T-helper 1 cell treated with Interleukin-12 subunit alpha and Interleukin-12 subunit beta and Interleukin-4 antibody, amounts not matched to agents 30 μg/mL and 1 μg/mL, for 36 hours (primary cell): ENCODE results near the gene TMEM60.
"Not testable (repeated sequence)": the region's sequence is repeated elsewhere in the genome, so short reads cannot be mapped to it uniquely, and the experiment has no call there.

Experiments used
- H3K27ac Mint-ChIP-seq: one replicate; pipeline ENCODE4 v1.8.0; 2021; ENCODE audit warnings: mild to moderate bottlenecking, mixed read lengths
- H3K27me3 Mint-ChIP-seq: one replicate; pipeline ENCODE4 v1.8.0; 2021; ENCODE audit warnings: low read depth, mixed read lengths
- H3K36me3 Mint-ChIP-seq: one replicate; pipeline ENCODE4 v1.8.0; 2021; ENCODE audit warnings: low read depth, mixed read lengths
- H3K4me1 Mint-ChIP-seq: one replicate; pipeline ENCODE4 v1.8.0; 2021; ENCODE audit warnings: low read depth, mixed read lengths
- H3K4me3 Mint-ChIP-seq: one replicate; pipeline ENCODE4 v1.8.0; 2021; ENCODE audit warnings: mild to moderate bottlenecking, moderate library complexity, mixed read lengths
- H3K9me3 Mint-ChIP-seq: one replicate; pipeline ENCODE4 v1.8.0; 2021; ENCODE audit warnings: mixed read lengths

Gene TMEM60

GRCh38 chr7:77798394-77799077 is at the start of gene TMEM60, which contains the start of gene PHTF2:
Gene TMEM60, minus strand, starts transcription at chr7:77798434. Its CDS starts 4,061 bp downstream, at chr7:77794373.
Gene PHTF2, plus strand, starts transcription at chr7:77798773.
- Mint-ChIP-seq H3K27me3 (no peaks in the 10 kb centered on the region), H3K9me3 (no peaks in the 10 kb centered on the region), H3K27ac (peak within 1 kb of the TSS; percentile 85), H3K36me3 (peaks cover 26% of the 10 kb centered on the region), H3K4me1 (peaks cover 57% of the 10 kb centered on the region), H3K4me3 (peak within 1 kb of the TSS; percentile 91)

- Mint-ChIP-seq H3K36me3 (peaks cover 12% of the 10 kb centered on the region), H3K9me3 (no peaks in the 10 kb centered on the region), H3K4me1 (peaks cover 9% of the 10 kb centered on the region), H3K27ac (no peak overlapping the region), H3K4me3 (no peak overlapping the region), H3K27me3 (no peaks in the 10 kb centered on the region)
Measured at GRCh38 chr7:77846317-77847092, 48.3 kb upstream of the TMEM60 start.

- Mint-ChIP-seq H3K36me3 (peaks cover 8% of the 10 kb centered on the region), H3K27ac (no peak overlapping the region), H3K4me1 (peaks cover 7% of the 10 kb centered on the region), H3K9me3 (no peaks in the 10 kb centered on the region), H3K4me3 (no peak overlapping the region), H3K27me3 (no peaks in the 10 kb centered on the region)
Measured at GRCh38 chr7:77843194-77843593, 45.0 kb upstream of the TMEM60 start.

GRCh38 chr7:77839919-77840318 is 41.7 kb upstream of the TMEM60 start:
- Mint-ChIP-seq H3K27me3 (no peaks in the 10 kb centered on the region), H3K4me3 (no peak overlapping the region), H3K27ac (no peak overlapping the region), H3K36me3 (peaks cover 7% of the 10 kb centered on the region), H3K4me1 (peaks cover 7% of the 10 kb centered on the region), H3K9me3 (no peaks in the 10 kb centered on the region)

GRCh38 chr7:77838929-77839491 is 40.8 kb upstream of the TMEM60 start:
- Mint-ChIP-seq H3K27me3 (no peaks in the 10 kb centered on the region), H3K9me3 (no peaks in the 10 kb centered on the region), H3K4me3 (no peak overlapping the region), H3K36me3 (peaks cover 7% of the 10 kb centered on the region), H3K4me1 (peaks cover 13% of the 10 kb centered on the region), H3K27ac (no peak overlapping the region)

- Mint-ChIP-seq H3K4me1 (peaks cover 14% of the 10 kb centered on the region), H3K4me3 (no peak overlapping the region), H3K27ac (no peak overlapping the region)
Measured at GRCh38 chr7:77837966-77838365, 39.7 kb upstream of the TMEM60 start.

GRCh38 chr7:77837275-77837674 is 39.0 kb upstream of the TMEM60 start:
- Mint-ChIP-seq H3K9me3 (no peaks in the 10 kb centered on the region), H3K27me3 (no peaks in the 10 kb centered on the region), H3K4me3 (no peak overlapping the region), H3K27ac (no peak overlapping the region), H3K36me3 (peaks cover 3% of the 10 kb centered on the region), H3K4me1 (peaks cover 15% of the 10 kb centered on the region)

More at GRCh38 chr7:77837966-77838365, 39.7 kb upstream of the TMEM60 start:
- Mint-ChIP-seq H3K9me3 (no peaks in the 10 kb centered on the region), H3K36me3 (peaks cover 3% of the 10 kb centered on the region), H3K27me3 (no peaks in the 10 kb centered on the region)

GRCh38 chr7:77836425-77836824 is 38.2 kb upstream of the TMEM60 start:
- not testable (repeated sequence) for H3K4me3 Mint-ChIP-seq, H3K27me3 Mint-ChIP-seq, H3K27ac Mint-ChIP-seq, H3K9me3 Mint-ChIP-seq, H3K36me3 Mint-ChIP-seq
- H3K4me1 Mint-ChIP-seq: peaks cover 15% of the 10 kb centered on the region

- no peak overlapping the region for H3K4me3 Mint-ChIP-seq
Measured at GRCh38 chr7:77833136-77833535, 34.9 kb upstream of the TMEM60 start.

GRCh38 chr7:77831953-77832352 is 33.7 kb upstream of the TMEM60 start:
- no peaks in the 10 kb centered on the region for H3K9me3 Mint-ChIP-seq
- H3K4me3 Mint-ChIP-seq: no peak overlapping the region
- peak overlapping the region; percentile 45 for H3K27ac Mint-ChIP-seq
- no peaks in the 10 kb centered on the region for H3K27me3 Mint-ChIP-seq
- peaks cover 25% of the 10 kb centered on the region for H3K4me1 Mint-ChIP-seq
- H3K36me3 Mint-ChIP-seq: peaks cover 3% of the 10 kb centered on the region

More at GRCh38 chr7:77833136-77833535, 34.9 kb upstream of the TMEM60 start:
- peaks cover 3% of the 10 kb centered on the region for H3K36me3 Mint-ChIP-seq
- H3K27me3 Mint-ChIP-seq: no peaks in the 10 kb centered on the region
- no peaks in the 10 kb centered on the region for H3K9me3 Mint-ChIP-seq
- peaks cover 23% of the 10 kb centered on the region for H3K4me1 Mint-ChIP-seq
- H3K27ac Mint-ChIP-seq: peak overlapping the region; percentile 8

GRCh38 chr7:77831481-77831880 is 33.2 kb upstream of the TMEM60 start:
- H3K4me1 Mint-ChIP-seq: peaks cover 26% of the 10 kb centered on the region
- H3K27ac Mint-ChIP-seq: peak overlapping the region; percentile 45
- H3K4me3 Mint-ChIP-seq: no peak overlapping the region
- no peaks in the 10 kb centered on the region for H3K27me3 Mint-ChIP-seq
- peaks cover 4% of the 10 kb centered on the region for H3K36me3 Mint-ChIP-seq
- peaks cover 4% of the 10 kb centered on the region for H3K9me3 Mint-ChIP-seq

- Mint-ChIP-seq H3K4me3 (no peak overlapping the region), H3K4me1 (peaks cover 27% of the 10 kb centered on the region), H3K27ac (no peak overlapping the region)
Measured at GRCh38 chr7:77830649-77831355, 32.6 kb upstream of the TMEM60 start.

GRCh38 chr7:77827999-77828398 is 29.8 kb upstream of the TMEM60 start:
- Mint-ChIP-seq H3K4me1 (peaks cover 24% of the 10 kb centered on the region), H3K36me3 (peaks cover 20% of the 10 kb centered on the region), H3K27me3 (no peaks in the 10 kb centered on the region), H3K4me3 (no peak overlapping the region), H3K9me3 (peaks cover 26% of the 10 kb centered on the region), H3K27ac (no peak overlapping the region)

More at GRCh38 chr7:77830649-77831355, 32.6 kb upstream of the TMEM60 start:
- peaks cover 5% of the 10 kb centered on the region for H3K36me3 Mint-ChIP-seq
- peaks cover 8% of the 10 kb centered on the region for H3K9me3 Mint-ChIP-seq
- no peaks in the 10 kb centered on the region for H3K27me3 Mint-ChIP-seq

- Mint-ChIP-seq H3K27me3 (no peaks in the 10 kb centered on the region), H3K36me3 (peaks cover 31% of the 10 kb centered on the region), H3K9me3 (peaks cover 35% of the 10 kb centered on the region), H3K4me1 (peaks cover 26% of the 10 kb centered on the region), H3K4me3 (no peak overlapping the region), H3K27ac (no peak overlapping the region)
Measured at GRCh38 chr7:77826300-77826699, 28.1 kb upstream of the TMEM60 start.
